ENCODE measurements around the gene PSMD14.
"Not testable (repeated sequence)": the region's sequence is repeated elsewhere in the genome, so short reads cannot be mapped to it uniquely, and the experiment has no call there.

The PSMD14 gene

GRCh38 chr2:161337247-161337646, 29.0 kb downstream of the PSMD14 start:
- ATAC-seq (no peak), DNase-seq (no peak)

GRCh38 chr2:161339532-161339931, 31.3 kb downstream of the PSMD14 start:
- ATAC-seq, DNase-seq: not testable (repeated sequence)

GRCh38 chr2:161340930-161341413, 32.7 kb downstream of the PSMD14 start:
- DNase-seq, ATAC-seq: not testable (repeated sequence)

- ATAC-seq = no peak
- no peak for DNase-seq
Observed at GRCh38 chr2:161343235-161343634, 35.0 kb downstream of the PSMD14 start.

- no peak for ATAC-seq
- no peak for DNase-seq
Observed at GRCh38 chr2:161344692-161345091, 36.5 kb downstream of the PSMD14 start.

GRCh38 chr2:161351678-161352077, 43.5 kb downstream of the PSMD14 start:
- ATAC-seq = no peak
- no peak for DNase-seq

GRCh38 chr2:161352719-161353118, 44.5 kb downstream of the PSMD14 start:
- no peak for ATAC-seq

GRCh38 chr2:161353543-161353942, 45.3 kb downstream of the PSMD14 start:
- DNase-seq = no peak
- no peak for ATAC-seq

More at GRCh38 chr2:161352719-161353118, 44.5 kb downstream of the PSMD14 start:
- DNase-seq = no peak

GRCh38 chr2:161354106-161354505, 45.9 kb downstream of the PSMD14 start:
- DNase-seq = no peak

GRCh38 chr2:161355106-161355505, 46.9 kb downstream of the PSMD14 start:
- ATAC-seq = no peak
- DNase-seq = no peak

More at GRCh38 chr2:161354106-161354505, 45.9 kb downstream of the PSMD14 start:
- no peak for ATAC-seq

GRCh38 chr2:161355983-161356382, 47.8 kb downstream of the PSMD14 start:
- DNase-seq (no peak), ATAC-seq (no peak)

GRCh38 chr2:161357097-161357496, 48.9 kb downstream of the PSMD14 start:
- ATAC-seq (no peak), DNase-seq (no peak)

- DNase-seq (no peak), ATAC-seq (no peak)
Observed at GRCh38 chr2:161358838-161359237, 50.6 kb downstream of the PSMD14 start.

- not testable (repeated sequence) for DNase-seq, ATAC-seq
Observed at GRCh38 chr2:161360095-161360654, 52.0 kb downstream of the PSMD14 start.

- DNase-seq (no peak), ATAC-seq (no peak)
Observed at GRCh38 chr2:161362568-161363166, 54.4 kb downstream of the PSMD14 start.

- no peak for DNase-seq
- no peak for ATAC-seq
Observed at GRCh38 chr2:161367675-161368074, 59.5 kb downstream of the PSMD14 start.

GRCh38 chr2:161369311-161369710, 61.1 kb downstream of the PSMD14 start:
- DNase-seq (no peak), ATAC-seq (no peak)

GRCh38 chr2:161370981-161371380, 62.8 kb downstream of the PSMD14 start:
- DNase-seq = no peak
- no peak for ATAC-seq

- DNase-seq (no peak), ATAC-seq (no peak)
Observed at GRCh38 chr2:161371869-161372268, 63.6 kb downstream of the PSMD14 start.

GRCh38 chr2:161373942-161374341, 65.7 kb downstream of the PSMD14 start:
- DNase-seq = no peak
- ATAC-seq = no peak

GRCh38 chr2:161374446-161374845, 66.2 kb downstream of the PSMD14 start:
- no peak for ATAC-seq

GRCh38 chr2:161379740-161380139, 71.5 kb downstream of the PSMD14 start:
- ATAC-seq (no peak), DNase-seq (no peak)

More at GRCh38 chr2:161374446-161374845, 66.2 kb downstream of the PSMD14 start:
- no peak for DNase-seq

- no peak for ATAC-seq
- no peak for DNase-seq
Observed at GRCh38 chr2:161381546-161381945, 73.3 kb downstream of the PSMD14 start.

GRCh38 chr2:161382747-161383146, 74.5 kb downstream of the PSMD14 start:
- ATAC-seq (no peak), DNase-seq (no peak)
